LNCaP clone FGC (cell line): ENCODE data around the gene GRAMD2A.

ENCODE experiments used
- DNase-seq: peaks from one replicate; pipeline ENCODE4 v3.0.0-alpha.2; 2011; ENCODE audit warnings: low read depth
- H3K4me3 ChIP-seq: 2 replicates; pipeline ENCODE4 v1.5.1; 2011; ENCODE audit warnings: mild to moderate bottlenecking, low read depth, low read length, control low read depth
- CTCF ChIP-seq: IDR thresholded peaks from 2 replicates; pipeline ENCODE4 v1.5.1; 2012; ENCODE audit warnings: mild to moderate bottlenecking; ENCODE audit not compliant: control insufficient read depth, insufficient read depth; ENCODE audit errors: extremely low read depth

GRAMD2A gene

GRCh38 chr15:72198356-72199204 is 993 bp upstream of the GRAMD2A start:
- no peak overlapping the region for H3K4me3 ChIP-seq
- no peak for DNase-seq
- TF ChIP-seq CTCF = no peak

- H3K4me3 ChIP-seq = no peak overlapping the region
- no peak for TF ChIP-seq CTCF
- DNase-seq = no peak
These were observed 537 bp downstream of the GRAMD2A start for GRCh38 chr15:72197041-72197459.

GRCh38 chr15:72196409-72197040 is 1.1 kb downstream of the GRAMD2A start:
- H3K4me3 ChIP-seq = no peak overlapping the region
- no peak for TF ChIP-seq CTCF
- DNase-seq = no peak

GRCh38 chr15:72195101-72195511 is 2.5 kb downstream of the GRAMD2A start:
- H3K4me3 ChIP-seq = no peak overlapping the region
- no peak for TF ChIP-seq CTCF
- DNase-seq = no peak

GRCh38 chr15:72193836-72194396 is 3.7 kb downstream of the GRAMD2A start:
- DNase-seq = no peak
- no peak for TF ChIP-seq CTCF
- no peak overlapping the region for H3K4me3 ChIP-seq

- H3K4me3 ChIP-seq = no peak overlapping the region
- TF ChIP-seq CTCF = no peak
- DNase-seq = no peak
These were observed 5.2 kb downstream of the GRAMD2A start for GRCh38 chr15:72192416-72192815.
